Measurements from ENCODE around the gene CFAP251.

Gene CFAP251

GRCh38 chr12:121989276-121990113 is 71.1 kb downstream of the CFAP251 start:
- Histone ChIP-seq H3K36me3 (ENCODE audit: control insufficient read depth, insufficient read depth, low read length) (no peaks in the 10 kb centered on the region), H3K4me1 (ENCODE audit: control insufficient read depth, insufficient read depth, low read length, poor library complexity, severe bottlenecking) (no peaks in the 10 kb centered on the region), H3K4me3 (ENCODE audit: insufficient read depth, low read depth, low read length, poor library complexity, severe bottlenecking) (no peak overlapping the region), H3K27me3 (replicated peaks; ENCODE audit: control insufficient read depth, insufficient read depth, low read length, poor library complexity, severe bottlenecking) (no peaks in the 10 kb centered on the region), H3K9me3 (ENCODE audit: control insufficient read depth, low read length) (no peaks in the 10 kb centered on the region), H3K27ac (ENCODE audit: insufficient read depth, low read length, poor library complexity, severe bottlenecking) (no peak overlapping the region)
- DNase-seq = no peak

- Histone ChIP-seq H3K36me3 (ENCODE audit: control insufficient read depth, insufficient read depth, low read length) (no peaks in the 10 kb centered on the region), H3K4me3 (ENCODE audit: insufficient read depth, low read depth, low read length, poor library complexity, severe bottlenecking) (no peak overlapping the region), H3K9me3 (ENCODE audit: control insufficient read depth, low read length) (no peaks in the 10 kb centered on the region), H3K27ac (ENCODE audit: insufficient read depth, low read length, poor library complexity, severe bottlenecking) (no peak overlapping the region), H3K27me3 (replicated peaks; ENCODE audit: control insufficient read depth, insufficient read depth, low read length, poor library complexity, severe bottlenecking) (no peaks in the 10 kb centered on the region), H3K4me1 (ENCODE audit: control insufficient read depth, insufficient read depth, low read length, poor library complexity, severe bottlenecking) (no peaks in the 10 kb centered on the region)
- DNase-seq = no peak
Observed at GRCh38 chr12:121990114-121990647, 71.8 kb downstream of the CFAP251 start.

GRCh38 chr12:121990692-121991603 is 72.6 kb downstream of the CFAP251 start:
- H3K27ac ChIP-seq (ENCODE audit: insufficient read depth, low read length, poor library complexity, severe bottlenecking) = no peak overlapping the region
- no peak for DNase-seq
- no peaks in the 10 kb centered on the region for H3K4me1 ChIP-seq (ENCODE audit: control insufficient read depth, insufficient read depth, low read length, poor library complexity, severe bottlenecking)
- no peaks in the 10 kb centered on the region for H3K27me3 ChIP-seq (replicated peaks; ENCODE audit: control insufficient read depth, insufficient read depth, low read length, poor library complexity, severe bottlenecking)
- H3K36me3 ChIP-seq (ENCODE audit: control insufficient read depth, insufficient read depth, low read length) = no peaks in the 10 kb centered on the region
- H3K9me3 ChIP-seq (ENCODE audit: control insufficient read depth, low read length) = no peaks in the 10 kb centered on the region
- no peak overlapping the region for H3K4me3 ChIP-seq (ENCODE audit: insufficient read depth, low read depth, low read length, poor library complexity, severe bottlenecking)

GRCh38 chr12:121992059-121992879 is 73.9 kb downstream of the CFAP251 start:
- no peak for DNase-seq
- Histone ChIP-seq H3K36me3 (ENCODE audit: control insufficient read depth, insufficient read depth, low read length) (no peaks in the 10 kb centered on the region), H3K4me3 (ENCODE audit: insufficient read depth, low read depth, low read length, poor library complexity, severe bottlenecking) (no peak overlapping the region), H3K27me3 (replicated peaks; ENCODE audit: control insufficient read depth, insufficient read depth, low read length, poor library complexity, severe bottlenecking) (no peaks in the 10 kb centered on the region), H3K4me1 (ENCODE audit: control insufficient read depth, insufficient read depth, low read length, poor library complexity, severe bottlenecking) (no peaks in the 10 kb centered on the region), H3K27ac (ENCODE audit: insufficient read depth, low read length, poor library complexity, severe bottlenecking) (no peak overlapping the region), H3K9me3 (ENCODE audit: control insufficient read depth, low read length) (no peaks in the 10 kb centered on the region)

- DNase-seq = no peak
- H3K4me3 ChIP-seq (ENCODE audit: insufficient read depth, low read depth, low read length, poor library complexity, severe bottlenecking) = no peak overlapping the region
- no peaks in the 10 kb centered on the region for H3K9me3 ChIP-seq (ENCODE audit: control insufficient read depth, low read length)
- H3K27ac ChIP-seq (ENCODE audit: insufficient read depth, low read length, poor library complexity, severe bottlenecking) = no peak overlapping the region
- no peaks in the 10 kb centered on the region for H3K27me3 ChIP-seq (replicated peaks; ENCODE audit: control insufficient read depth, insufficient read depth, low read length, poor library complexity, severe bottlenecking)
- H3K4me1 ChIP-seq (ENCODE audit: control insufficient read depth, insufficient read depth, low read length, poor library complexity, severe bottlenecking) = no peaks in the 10 kb centered on the region
- H3K36me3 ChIP-seq (ENCODE audit: control insufficient read depth, insufficient read depth, low read length) = no peaks in the 10 kb centered on the region
Observed at GRCh38 chr12:121996050-121996944, 77.9 kb downstream of the CFAP251 start.

DNA sequence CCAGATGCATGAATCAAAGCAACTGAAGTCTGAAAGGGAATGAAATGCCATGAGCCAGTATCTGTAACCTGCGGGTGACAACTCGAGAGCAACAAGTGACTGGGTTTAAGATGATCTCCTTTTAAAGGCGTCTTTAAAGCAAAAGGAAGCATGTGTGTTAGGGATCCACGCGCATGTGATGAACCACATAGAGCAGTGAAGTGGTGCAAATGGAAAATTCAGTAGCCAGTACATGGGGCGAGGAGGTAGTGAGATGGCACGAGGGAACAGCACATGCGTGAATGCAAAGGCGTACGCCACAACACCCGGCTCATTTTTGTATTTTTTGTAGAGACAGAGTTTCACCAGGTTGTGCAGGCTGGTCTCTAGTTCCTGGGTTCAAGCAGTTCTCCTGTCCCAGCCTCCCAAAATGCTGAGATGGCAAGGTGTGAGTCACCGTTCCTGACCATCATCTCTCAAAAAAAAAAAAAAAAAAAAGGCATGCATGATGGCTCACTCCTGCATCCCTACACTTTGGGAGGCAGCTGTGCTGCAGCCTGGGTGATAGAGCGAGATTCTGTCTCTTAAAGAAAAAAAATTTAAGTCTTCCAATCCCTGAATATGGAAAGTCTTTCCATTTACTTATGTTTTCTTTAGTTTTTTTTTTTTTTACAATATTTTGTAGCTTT is 78.7 kb downstream of the CFAP251 start:
- Histone ChIP-seq H3K9me3 (ENCODE audit: control insufficient read depth, low read length) (no peaks in the 10 kb centered on the region), H3K4me3 (ENCODE audit: insufficient read depth, low read depth, low read length, poor library complexity, severe bottlenecking) (no peak overlapping the region)
- DNase-seq = no peak

DNA sequence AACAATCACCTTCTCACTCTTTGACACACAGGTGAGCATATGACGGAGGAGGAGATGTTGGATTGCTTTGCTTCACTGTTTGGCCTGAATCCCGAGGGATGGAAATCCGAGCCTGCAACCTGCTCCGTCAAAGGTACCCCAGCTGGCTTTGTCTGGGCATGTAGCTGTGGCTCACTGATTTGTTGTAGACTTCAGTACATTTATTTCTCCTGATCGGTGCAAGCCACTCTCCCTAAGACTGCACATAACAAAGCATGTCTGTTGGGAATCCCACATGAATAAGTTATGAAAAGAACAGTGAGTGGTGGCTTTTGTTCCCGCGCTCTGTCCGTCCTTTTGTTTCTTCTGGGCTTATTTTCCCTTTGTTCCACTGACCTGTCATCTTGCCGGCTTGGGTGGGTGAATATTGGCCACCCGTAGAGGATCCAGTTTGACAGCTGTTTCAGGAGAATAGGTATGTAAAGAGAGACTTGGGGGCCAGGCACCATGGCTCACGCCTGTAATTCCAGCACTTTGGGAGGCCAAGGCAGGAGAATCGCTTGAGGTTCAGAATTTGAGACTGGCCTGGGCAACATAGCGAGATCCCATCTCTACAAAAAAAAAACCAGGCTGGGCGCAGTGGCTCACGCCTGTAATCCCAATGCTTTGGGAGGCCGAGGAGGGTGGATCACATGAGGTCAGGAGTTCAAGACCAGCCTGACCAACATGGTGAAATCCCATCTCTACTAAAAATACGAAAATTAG is 83.2 kb downstream of the CFAP251 start:
- H3K9me3 ChIP-seq (ENCODE audit: control insufficient read depth, low read length) = no peaks in the 10 kb centered on the region
- peaks cover 19% of the 10 kb centered on the region for H3K4me1 ChIP-seq (ENCODE audit: control insufficient read depth, insufficient read depth, low read length, poor library complexity, severe bottlenecking)
- no peaks in the 10 kb centered on the region for H3K27me3 ChIP-seq (replicated peaks; ENCODE audit: control insufficient read depth, insufficient read depth, low read length, poor library complexity, severe bottlenecking)
- no peak overlapping the region for H3K4me3 ChIP-seq (ENCODE audit: insufficient read depth, low read depth, low read length, poor library complexity, severe bottlenecking)
- no peak overlapping the region for H3K27ac ChIP-seq (ENCODE audit: insufficient read depth, low read length, poor library complexity, severe bottlenecking)
- no peaks in the 10 kb centered on the region for H3K36me3 ChIP-seq (ENCODE audit: control insufficient read depth, insufficient read depth, low read length)
- no peak for DNase-seq

More for the DNA sequence above, 78.7 kb downstream of the CFAP251 start:
- Histone ChIP-seq H3K27me3 (replicated peaks; ENCODE audit: control insufficient read depth, insufficient read depth, low read length, poor library complexity, severe bottlenecking) (no peaks in the 10 kb centered on the region), H3K27ac (ENCODE audit: insufficient read depth, low read length, poor library complexity, severe bottlenecking) (no peak overlapping the region), H3K4me1 (ENCODE audit: control insufficient read depth, insufficient read depth, low read length, poor library complexity, severe bottlenecking) (no peaks in the 10 kb centered on the region), H3K36me3 (ENCODE audit: control insufficient read depth, insufficient read depth, low read length) (no peaks in the 10 kb centered on the region)
